COLO668 (cell line): Measurements from ENCODE around the gene ACBD6.
"Not testable (repeated sequence)": the region's sequence is repeated elsewhere in the genome, so short reads cannot be mapped to it uniquely, and the experiment has no call there.

Experiments
- DNase-seq: peaks from one replicate; lab custom pipeline; 2025; ENCODE audit not compliant: unreplicated experiment; lab: John Stamatoyannopoulos, UW

Gene ACBD6, protein sequence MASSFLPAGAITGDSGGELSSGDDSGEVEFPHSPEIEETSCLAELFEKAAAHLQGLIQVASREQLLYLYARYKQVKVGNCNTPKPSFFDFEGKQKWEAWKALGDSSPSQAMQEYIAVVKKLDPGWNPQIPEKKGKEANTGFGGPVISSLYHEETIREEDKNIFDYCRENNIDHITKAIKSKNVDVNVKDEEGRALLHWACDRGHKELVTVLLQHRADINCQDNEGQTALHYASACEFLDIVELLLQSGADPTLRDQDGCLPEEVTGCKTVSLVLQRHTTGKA

DNA sequence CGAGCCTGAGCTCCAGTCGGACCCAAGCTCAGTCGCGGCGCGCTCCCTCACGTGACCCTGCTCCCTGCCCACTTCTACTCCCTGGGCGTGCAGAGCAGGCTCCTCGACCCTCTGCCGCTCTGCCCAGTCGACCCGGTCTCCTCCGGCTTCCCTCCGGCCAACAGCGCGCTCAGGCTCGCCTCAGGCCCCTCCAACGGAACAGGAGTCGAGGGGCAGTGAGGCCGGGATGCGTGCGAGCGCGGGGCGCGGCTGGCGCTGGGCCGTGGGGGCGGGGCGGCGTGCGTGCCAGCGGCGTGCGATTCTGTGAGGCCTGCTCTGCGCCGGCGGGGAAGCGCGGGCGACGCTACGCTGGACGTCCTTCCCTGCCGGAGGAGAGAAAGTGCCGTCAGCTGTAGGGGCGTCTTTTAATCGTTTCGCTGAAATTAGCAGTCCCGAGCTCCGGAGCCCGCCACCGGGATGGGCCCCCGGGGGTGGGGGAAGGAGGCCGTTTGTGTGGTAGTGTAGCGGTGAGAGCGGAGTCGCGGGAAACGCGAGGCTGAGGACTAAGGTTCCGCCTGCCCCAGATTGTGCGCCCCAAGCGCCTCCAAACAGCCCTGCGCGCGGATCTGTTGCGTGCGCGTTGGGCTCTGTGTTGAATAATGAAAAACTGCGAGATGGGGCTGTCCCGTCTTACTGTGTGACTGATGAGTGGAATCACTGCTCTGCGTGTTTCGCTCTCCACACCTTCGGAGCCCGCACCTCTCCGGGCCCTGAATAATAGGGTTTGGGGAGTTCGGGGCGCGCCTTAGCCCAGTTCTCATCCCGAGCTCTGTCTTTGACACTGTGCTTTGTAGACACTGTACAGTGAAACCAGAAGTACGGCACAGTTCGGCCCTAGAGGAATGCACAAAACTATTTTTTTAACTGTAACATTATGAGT lies at the start of gene ACBD6:
Gene ACBD6, minus strand, starts transcription at position 217 of the 919 bp plus-strand sequence. CDS start 311 bp downstream, outside the sequence.
- peak; percentile 94 for DNase-seq

DNA sequence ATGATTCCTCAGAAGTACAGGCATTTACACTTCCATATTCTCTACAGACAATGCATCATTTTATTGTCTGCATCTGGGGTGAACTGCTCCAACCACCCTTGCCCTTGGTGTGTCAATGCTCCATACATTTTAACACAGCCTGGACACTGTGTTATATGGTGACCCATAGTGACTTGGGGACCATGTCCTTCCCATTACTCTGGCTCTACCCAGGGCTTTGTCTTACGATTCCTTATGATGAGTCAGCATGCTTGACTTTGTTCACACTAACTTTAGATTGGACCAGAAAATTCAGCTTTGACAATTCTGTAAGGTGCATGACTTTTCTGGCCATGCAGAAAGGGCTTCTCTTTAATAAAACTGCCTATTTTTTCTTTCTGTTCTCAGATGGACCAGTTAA lies 49.6 kb upstream of the ACBD6 start:
- DNase-seq, result no peak

- no peak for DNase-seq
Observed at GRCh38 chr1:180550241-180550640, 47.9 kb upstream of the ACBD6 start.

- DNase-seq, result not testable (repeated sequence)
Observed at GRCh38 chr1:180549770-180550169, 47.4 kb upstream of the ACBD6 start.

DNA sequence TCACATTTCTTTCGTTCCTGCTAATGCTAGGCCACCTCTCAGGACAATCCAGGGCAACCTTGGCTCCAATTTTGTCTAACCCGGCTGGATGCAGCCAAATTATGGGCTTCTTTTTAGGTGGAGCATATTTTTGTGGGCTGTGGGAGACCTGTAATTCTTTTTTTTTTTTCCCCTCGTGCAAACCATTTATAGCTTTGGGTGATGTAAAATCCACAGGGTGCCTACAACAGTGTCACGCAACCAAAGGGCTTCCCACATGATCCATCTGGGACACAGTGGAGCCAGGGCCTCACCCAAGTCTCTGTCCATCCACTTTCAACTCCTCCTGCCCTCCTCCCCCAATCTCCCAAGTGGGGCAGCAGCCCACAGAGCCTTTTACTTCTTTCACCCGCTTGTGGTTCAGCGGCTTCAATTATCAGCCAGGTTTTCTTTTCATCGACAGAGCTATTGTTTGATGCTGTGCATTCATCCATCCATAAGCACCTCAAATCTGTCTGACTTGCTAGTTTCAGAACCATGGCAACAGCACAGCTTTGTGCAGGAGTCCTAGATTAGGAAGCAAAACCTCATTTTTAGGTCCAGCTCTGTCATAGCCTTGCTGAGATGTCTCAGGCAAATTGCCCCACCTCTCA lies 46.4 kb upstream of the ACBD6 start:
- DNase-seq, result no peak

GRCh38 chr1:180545991-180546390 lies 43.6 kb upstream of the ACBD6 start:
- no peak for DNase-seq

- DNase-seq, result no peak
Observed at GRCh38 chr1:180544050-180544449, 41.7 kb upstream of the ACBD6 start.

GRCh38 chr1:180542838-180543145 lies 40.4 kb upstream of the ACBD6 start:
- DNase-seq, result no peak

- DNase-seq, result no peak
Observed at GRCh38 chr1:180542113-180542837, 39.9 kb upstream of the ACBD6 start.

DNA sequence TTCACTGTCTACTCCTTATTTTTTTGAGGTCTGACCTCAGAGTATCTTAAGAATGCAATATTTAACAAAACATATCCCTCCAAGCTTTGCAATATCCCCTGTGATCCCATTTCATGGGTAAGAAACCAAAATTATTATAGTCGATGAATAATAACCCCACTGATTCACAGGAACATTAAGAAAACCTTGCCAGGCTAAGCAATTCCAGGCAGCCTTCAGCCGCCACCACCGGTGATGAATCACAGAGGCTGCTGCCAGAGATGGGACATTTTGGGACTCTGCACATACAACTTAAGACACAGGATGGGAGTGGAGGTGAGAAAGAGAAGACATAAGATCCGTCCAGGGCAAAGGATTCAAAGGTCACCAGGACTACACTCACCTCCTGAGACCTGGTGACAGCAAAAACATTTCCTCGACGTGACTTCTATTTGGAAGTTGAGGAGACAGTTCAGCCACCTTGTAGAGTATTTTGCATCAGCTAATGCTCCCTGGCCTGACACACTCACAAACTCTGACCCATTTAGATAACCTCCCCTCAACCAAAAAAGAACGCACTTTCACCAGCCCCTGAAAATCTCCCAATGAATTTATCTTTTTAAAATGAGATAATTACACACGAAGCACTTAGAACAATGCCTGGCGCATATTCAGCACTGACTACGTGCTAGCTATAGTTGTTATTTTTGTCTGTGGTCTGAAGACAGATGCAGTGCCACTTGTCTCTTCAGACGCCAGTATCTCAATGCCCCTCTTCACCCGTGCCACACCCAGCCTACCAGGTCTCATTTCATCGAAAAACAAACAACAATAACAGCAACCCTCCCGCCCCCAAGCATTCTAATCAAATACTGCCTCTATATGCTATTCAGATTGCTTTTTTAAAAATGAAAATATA lies 38.6 kb upstream of the ACBD6 start:
- no peak for DNase-seq

DNA sequence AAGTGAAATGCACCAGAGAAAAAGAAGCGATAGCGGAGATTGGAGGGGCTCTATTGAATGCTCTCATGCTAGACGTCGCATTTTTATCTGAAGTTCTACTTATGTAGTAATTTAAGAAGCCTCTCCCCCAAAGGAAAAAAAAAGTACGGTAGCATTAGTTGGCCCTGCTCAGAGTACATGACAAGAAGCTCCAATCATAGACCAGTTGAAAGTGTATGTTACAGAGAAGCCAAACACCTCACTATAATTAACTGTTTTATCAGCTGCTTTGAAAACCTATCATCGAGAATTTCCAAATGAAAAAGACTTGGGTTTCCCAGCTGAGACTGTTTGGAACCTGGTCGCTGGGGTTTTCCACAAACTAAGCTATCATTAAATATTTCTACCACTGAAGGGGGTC lies 36.8 kb upstream of the ACBD6 start:
- DNase-seq, result no peak

- no peak for DNase-seq
Observed at GRCh38 chr1:180536821-180537372, 34.5 kb upstream of the ACBD6 start.

DNA sequence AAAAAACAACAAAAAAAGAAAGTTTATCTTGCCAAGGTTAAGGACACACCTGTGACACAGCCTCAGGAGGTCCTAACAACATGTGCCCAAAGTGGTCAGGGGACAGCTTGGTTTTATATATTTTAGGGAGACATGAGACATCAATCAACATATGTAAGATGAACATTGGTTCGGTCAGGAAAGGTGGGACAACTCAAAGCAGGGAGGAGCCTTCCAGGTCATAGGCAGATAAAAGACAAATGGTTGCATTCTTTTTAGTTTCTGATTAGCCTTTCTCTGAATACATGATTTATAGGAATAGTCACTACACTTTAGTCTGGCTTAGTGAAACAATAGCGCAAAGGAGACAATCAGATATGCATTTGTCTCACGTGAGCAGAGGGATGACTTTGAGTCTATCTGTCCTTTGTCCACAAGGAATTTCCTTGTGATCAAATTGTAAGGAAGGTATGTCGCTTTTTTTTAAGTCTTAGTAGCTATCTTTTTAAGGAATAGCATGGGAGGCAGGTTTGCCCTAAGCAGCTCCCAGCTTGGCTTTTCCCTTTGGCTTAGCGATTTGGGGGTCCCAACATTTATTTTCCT lies 33.1 kb upstream of the ACBD6 start:
- no peak for DNase-seq

DNA sequence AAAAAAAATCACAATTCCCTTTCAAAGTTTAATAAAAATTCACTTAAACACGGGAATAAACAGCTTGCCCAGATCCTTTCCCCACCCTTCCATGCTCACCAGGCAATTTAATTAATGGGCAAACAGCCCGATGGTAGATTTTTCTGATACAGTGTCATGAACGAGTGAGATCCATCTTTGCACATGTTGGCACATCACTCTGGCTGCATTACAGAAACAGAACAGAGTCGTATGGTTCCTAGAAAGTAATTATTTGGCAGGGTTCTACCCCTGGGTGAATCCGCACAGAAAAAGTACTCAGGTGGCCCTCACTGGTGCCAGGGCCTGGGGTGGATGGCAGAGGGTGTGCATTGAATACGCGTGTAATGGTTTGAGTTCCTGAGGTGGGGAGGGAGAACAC lies 31.8 kb upstream of the ACBD6 start:
- no peak for DNase-seq

DNA sequence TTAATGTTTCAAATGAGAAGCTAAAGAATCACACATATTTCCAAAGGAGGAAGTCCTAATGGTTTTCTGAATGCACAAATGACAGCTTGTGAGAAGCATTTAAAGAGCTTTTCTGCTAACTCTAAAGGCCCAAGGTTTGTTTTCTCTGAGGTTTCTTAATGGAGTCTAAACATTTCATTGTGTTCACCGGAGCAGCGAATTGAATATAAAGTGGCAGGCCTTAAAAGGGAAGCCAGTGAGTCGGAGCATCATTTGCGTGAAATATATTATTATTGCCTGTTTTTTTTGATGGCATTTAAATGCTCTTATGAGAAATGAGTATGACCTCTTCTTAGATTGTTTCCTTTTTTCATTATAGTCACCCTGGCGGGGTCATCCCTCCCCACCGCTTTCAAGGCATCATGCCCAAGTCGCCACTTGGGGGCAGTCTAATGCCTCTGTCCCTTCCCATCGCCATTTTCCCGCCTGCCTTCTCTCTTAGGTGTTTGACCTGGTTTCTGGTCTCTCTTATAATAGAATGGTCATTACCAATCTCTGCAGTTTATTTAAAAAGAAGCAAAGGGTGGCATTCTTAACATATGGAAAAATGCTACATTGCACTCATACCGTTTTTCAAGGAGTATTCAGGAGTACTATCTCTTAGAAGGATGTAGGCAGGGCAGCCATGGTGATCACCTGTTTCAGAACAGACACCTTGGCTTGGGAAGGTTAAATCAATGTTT lies 31.1 kb upstream of the ACBD6 start:
- DNase-seq, result peak; percentile 73

GRCh38 chr1:180532854-180533253 lies 30.5 kb upstream of the ACBD6 start:
- DNase-seq, result no peak

- no peak for DNase-seq
Observed at GRCh38 chr1:180530501-180530900, 28.1 kb upstream of the ACBD6 start.

DNA sequence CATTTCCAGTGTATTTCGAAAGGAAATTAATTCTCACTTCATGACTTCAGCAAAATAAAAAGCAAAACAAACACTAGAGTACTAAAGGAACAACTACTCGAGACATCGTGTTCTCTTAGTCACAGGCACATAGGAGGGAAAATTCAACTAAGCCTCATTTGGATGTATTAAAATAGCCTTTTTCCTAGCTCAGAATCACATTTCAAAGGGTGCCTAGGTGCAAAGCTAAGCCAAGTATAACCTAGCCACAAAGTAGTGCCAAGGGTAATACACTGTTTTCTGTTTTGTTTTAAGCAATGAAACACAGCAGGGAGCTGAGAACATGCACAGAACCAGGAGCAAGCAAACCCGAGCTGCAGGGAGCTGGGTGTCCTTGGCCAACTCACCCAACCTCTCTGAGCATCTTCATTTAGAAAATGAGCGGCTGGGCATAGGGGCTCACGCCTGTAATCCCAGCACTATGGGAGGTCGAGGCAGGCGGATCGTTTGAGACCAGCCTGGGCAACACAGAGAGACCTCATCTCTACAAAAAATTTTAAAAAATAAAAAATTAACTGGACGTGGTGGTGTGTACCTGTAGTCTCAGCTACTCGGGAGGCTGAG lies 26.6 kb upstream of the ACBD6 start:
- no peak for DNase-seq
